GM18502 (cell line): ENCODE measurements around the gene CYP26C1.
"Not testable (repeated sequence)": the region's sequence is repeated elsewhere in the genome, so short reads cannot be mapped to it uniquely, and the experiment has no call there.

Experiments
- ATAC-seq: cut with Tn5 transposase; IDR thresholded peaks from one replicate; pipeline ENCODE4 v1.9.1; 2021; ENCODE audit warnings: mild to moderate bottlenecking; ENCODE audit not compliant: unreplicated experiment, poor library complexity

CYP26C1 gene

GRCh38 chr10:93075369-93076221, 15.0 kb downstream of the CYP26C1 start:
- no peak for ATAC-seq

- ATAC-seq: no peak
Observed at GRCh38 chr10:93076871-93077270, 16.3 kb downstream of the CYP26C1 start.

- ATAC-seq: no peak
Observed at GRCh38 chr10:93077860-93078337, 17.3 kb downstream of the CYP26C1 start.

- no peak for ATAC-seq
Observed at GRCh38 chr10:93079663-93080349, 19.2 kb downstream of the CYP26C1 start.

- no peak for ATAC-seq
Observed at GRCh38 chr10:93080350-93081046, 19.9 kb downstream of the CYP26C1 start.

GRCh38 chr10:93081318-93081717, 20.7 kb downstream of the CYP26C1 start:
- no peak for ATAC-seq

- ATAC-seq: no peak
Observed at GRCh38 chr10:93081834-93082233, 21.2 kb downstream of the CYP26C1 start.

GRCh38 chr10:93083743-93084539, 23.3 kb downstream of the CYP26C1 start:
- no peak for ATAC-seq

- ATAC-seq: no peak
Observed at GRCh38 chr10:93085272-93085859, 24.8 kb downstream of the CYP26C1 start.

- ATAC-seq: no peak
Observed at GRCh38 chr10:93086289-93086688, 25.7 kb downstream of the CYP26C1 start.

GRCh38 chr10:93087846-93088245, 27.2 kb downstream of the CYP26C1 start:
- ATAC-seq: no peak

- no peak for ATAC-seq
Observed at GRCh38 chr10:93088466-93088865, 27.9 kb downstream of the CYP26C1 start.

- ATAC-seq: no peak
Observed at GRCh38 chr10:93090619-93091018, 30.0 kb downstream of the CYP26C1 start.

- no peak for ATAC-seq
Observed at GRCh38 chr10:93091960-93092359, 31.4 kb downstream of the CYP26C1 start.

- ATAC-seq: no peak
Observed at GRCh38 chr10:93095225-93095624, 34.6 kb downstream of the CYP26C1 start.

- ATAC-seq: no peak
Observed at GRCh38 chr10:93096901-93097300, 36.3 kb downstream of the CYP26C1 start.

GRCh38 chr10:93097386-93097785, 36.8 kb downstream of the CYP26C1 start:
- no peak for ATAC-seq

- no peak for ATAC-seq
Observed at GRCh38 chr10:93098816-93099215, 38.2 kb downstream of the CYP26C1 start.

- ATAC-seq: no peak
Observed at GRCh38 chr10:93099670-93100069, 39.1 kb downstream of the CYP26C1 start.

- ATAC-seq: not testable (repeated sequence)
Observed at GRCh38 chr10:93101148-93101547, 40.5 kb downstream of the CYP26C1 start.
